Epithelial cell of esophagus (primary cell): ENCODE measurements around the gene KLHL29.
A peak's percentile ranks its signal among the peaks of the same experiment; 100 is the strongest.

Experiments
- DNase-seq: peaks from one replicate; pipeline ENCODE4 v3.0.0; 2010; ENCODE audit warnings: low read depth
- H3K4me3 ChIP-seq: 2 replicates; pipeline ENCODE4 v1.5.1; 2011; ENCODE audit warnings: mild to moderate bottlenecking, low read length, control low read depth
- CTCF ChIP-seq: IDR thresholded peaks from 2 replicates; pipeline ENCODE4 v1.5.1; 2011; ENCODE audit warnings: low read depth, mild to moderate bottlenecking, low read length, control low read depth, inconsistent platforms; ENCODE audit not compliant: insufficient read depth; ENCODE audit errors: missing control alignments

Gene KLHL29

GRCh38 chr2:23378496-23378895 is 6.5 kb upstream of the KLHL29 start:
- no peak overlapping the region for H3K4me3 ChIP-seq
- no peak for TF ChIP-seq CTCF
- DNase-seq: peak; percentile 86

- no peak for DNase-seq
- H3K4me3 ChIP-seq: no peak overlapping the region
- no peak for TF ChIP-seq CTCF
These were observed 5.7 kb upstream of the KLHL29 start for GRCh38 chr2:23379220-23379695.

GRCh38 chr2:23380562-23381065 is 4.4 kb upstream of the KLHL29 start:
- H3K4me3 ChIP-seq: no peak overlapping the region
- no peak for DNase-seq

GRCh38 chr2:23381084-23381483 is 3.9 kb upstream of the KLHL29 start:
- H3K4me3 ChIP-seq: no peak overlapping the region
- DNase-seq: peak; percentile 96
- TF ChIP-seq CTCF: no peak

More at GRCh38 chr2:23380562-23381065, 4.4 kb upstream of the KLHL29 start:
- no peak for TF ChIP-seq CTCF

GRCh38 chr2:23381485-23381884 is 3.5 kb upstream of the KLHL29 start:
- H3K4me3 ChIP-seq: no peak overlapping the region
- no peak for DNase-seq
- no peak for TF ChIP-seq CTCF

GRCh38 chr2:23383100-23383499 is 1.9 kb upstream of the KLHL29 start:
- no peak for TF ChIP-seq CTCF
- H3K4me3 ChIP-seq: no peak overlapping the region
- no peak for DNase-seq

- TF ChIP-seq CTCF: no peak
- DNase-seq: peak; percentile 55
- peak overlapping the region; percentile 64 for H3K4me3 ChIP-seq
These were observed 370 bp downstream of the KLHL29 start for GRCh38 chr2:23385351-23385747.
